HCT116 (cell line): Measurements from ENCODE around the gene KRTAP17-1. TPM values are rescaled to one million over a fixed set of nuclear protein-coding genes. Genes with fewer than 3 reads are reported as not detected.

Experiments
- ATAC-seq: fragments of 200-7000 bp; cut with Tn5 transposase; 2 replicates; pipeline ENCODE4 v1.9.1; 2020; ENCODE audit warnings: mild to moderate bottlenecking, moderate library complexity
- BruUV-seq: library from RNA; stranded (reverse); fragments of 400-500 nt; replicated peaks from 2 replicates; lab custom pipeline; 2021; lab: Mats Ljungman, UMichigan
- CTCF ChIA-PET: fragments of 300-600 bp; sonication (Branson Sonifier 250); formaldehyde crosslinking; loops from one replicate; lab custom pipeline; 2021; ENCODE audit warnings: antibody characterized with exemption; lab: Charles Lee
- POLR2A ChIA-PET: fragments of 300-600, 350-600 bp; sonication (Branson Sonifier 250); formaldehyde crosslinking; loops from one replicate; lab custom pipeline; 2021; ENCODE audit warnings: antibody characterized with exemption; lab: Charles Lee
- RAD21 ChIA-PET, 2 experiments: fragments of 300-600 bp; sonication (Branson Sonifier 250); formaldehyde crosslinking; loops; one replicate each; lab custom pipeline; 2023; ENCODE audit warnings: low total read pairs in 2 of 2; ENCODE audit not compliant: uncharacterized antibody in 2 of 2, unreplicated experiment in 2 of 2, low non-redundant PET in 1 of 2; lab: Charles Lee
- DNase-seq: peaks from one replicate; pipeline ENCODE4 v3.0.0-alpha.2; 2010; ENCODE audit warnings: low read depth, low spot score
- H2AFZ ChIP-seq: fragments of 200-600 bp; shearing (Covaris generic), sonication (generic); 2 replicates; pipeline ENCODE4 v1.6.1; 2017; ENCODE audit warnings: low read depth, mixed run types, mixed read lengths, antibody characterized with exemption, low read length; ENCODE audit not compliant: poor library complexity, severe bottlenecking
- H3K27ac ChIP-seq: 2 replicates; pipeline ENCODE4 v1.5.1; 2012; ENCODE audit warnings: low read depth, low read length
- H3K27me3 ChIP-seq: fragments of 200-600 bp; sonication (generic); 2 replicates; pipeline ENCODE4 v1.6.1; 2016; ENCODE audit warnings: mixed run types, low read length, mixed read lengths; ENCODE audit not compliant: insufficient read depth
- H3K36me3 ChIP-seq, 2 experiments: fragments of 200-500 bp in 1 of 2; fragments of 200-600 bp in 1 of 2; sonication (Bioruptor generic) in 1 of 2; sonication (generic) in 1 of 2; 2 replicates each; pipeline versions ENCODE4 v1.5.1 to v1.6.1; 2014 to 2016; ENCODE audit warnings: low read length in 2 of 2, inconsistent platforms in 1 of 2, mixed read lengths in 1 of 2, mixed run types in 1 of 2; ENCODE audit not compliant: insufficient read depth in 2 of 2, control insufficient read depth in 1 of 2
- H3K4me1 ChIP-seq, 2 experiments: fragments of 200-600 bp in 1 of 2; sonication (generic) in 1 of 2; 2 replicates each; pipeline versions ENCODE4 v1.5.1 to v1.6.1; 2012 to 2017; ENCODE audit warnings: low read length in 2 of 2, inconsistent platforms in 1 of 2, mild to moderate bottlenecking in 1 of 2, mixed read lengths in 1 of 2, mixed run types in 1 of 2, moderate library complexity in 1 of 2; ENCODE audit not compliant: insufficient read depth in 2 of 2, control insufficient read depth in 1 of 2
- H3K4me2 ChIP-seq: fragments of 200-600 bp; sonication (generic); 2 replicates; pipeline ENCODE4 v1.6.1; 2017; ENCODE audit warnings: mixed run types, low read length, mixed read lengths
- H3K4me3 ChIP-seq, 2 experiments: fragments of 200-600 bp in 1 of 2; sonication (generic) in 1 of 2; replicated peaks in 1 of 2; 2 replicates each; pipeline ENCODE4 v1.5.1; 2011 to 2016; ENCODE audit warnings: low read length in 2 of 2, control low read depth in 1 of 2, low read depth in 1 of 2, mild to moderate bottlenecking in 1 of 2, mixed read lengths in 1 of 2, mixed run types in 1 of 2
- H3K79me2 ChIP-seq: fragments of 200-600 bp; sonication (generic); 2 replicates; pipeline ENCODE4 v1.6.1; 2017; ENCODE audit warnings: mild to moderate bottlenecking, mixed run types, low read length, moderate library complexity, mixed read lengths; ENCODE audit not compliant: insufficient read depth
- H3K9ac ChIP-seq: fragments of 200-600 bp; sonication (generic); 2 replicates; pipeline ENCODE4 v1.6.1; 2016; ENCODE audit warnings: low read length, mixed read lengths
- H3K9me2 ChIP-seq: fragments of 200-600 bp; sonication (generic), shearing (Covaris generic); 2 replicates; pipeline ENCODE4 v1.6.1; 2017; ENCODE audit warnings: mixed run types, mild to moderate bottlenecking, moderate library complexity; ENCODE audit not compliant: insufficient read depth
- H3K9me3 ChIP-seq, 2 experiments: fragments of 200-500 bp in 1 of 2; fragments of 200-600 bp in 1 of 2; sonication (Bioruptor generic) in 1 of 2; sonication (generic) in 1 of 2; 2 replicates each; pipeline ENCODE4 v1.6.1; 2014 to 2017; ENCODE audit warnings: low read length in 2 of 2, mixed read lengths in 2 of 2, inconsistent platforms in 1 of 2, low read depth in 1 of 2, mild to moderate bottlenecking in 1 of 2, mixed run types in 1 of 2, moderate library complexity in 1 of 2; ENCODE audit not compliant: control insufficient read depth in 1 of 2, insufficient read depth in 1 of 2
- H4K20me1 ChIP-seq: fragments of 200-600 bp; sonication (generic), shearing (Covaris generic); 2 replicates; pipeline ENCODE4 v1.6.1; 2017; ENCODE audit warnings: mixed run types, mild to moderate bottlenecking, moderate library complexity; ENCODE audit not compliant: insufficient read depth
- ATF3 ChIP-seq: IDR thresholded peaks from 2 replicates; pipeline ENCODE4 v1.6.1; 2012
- CBX3 ChIP-seq: IDR thresholded peaks from 2 replicates; pipeline ENCODE4 v1.6.1; 2012; ENCODE audit warnings: low read depth
- CEBPB ChIP-seq: IDR thresholded peaks from 2 replicates; pipeline ENCODE4 v1.6.1; 2012; ENCODE audit warnings: low read depth
- CTCF ChIP-seq, 3 experiments: fragments of 200-600 bp in 1 of 3; sonication (generic) in 1 of 3; IDR thresholded peaks in 2 of 3; conservative IDR thresholded peaks in 1 of 3; 2 replicates each; pipeline ENCODE4 v1.5.1; 2012 to 2017; ENCODE audit warnings: low read depth in 2 of 3, low read length in 2 of 3, antibody characterized with exemption in 1 of 3, borderline replicate concordance in 1 of 3, control low read depth in 1 of 3, mild to moderate bottlenecking in 1 of 3, mixed read lengths in 1 of 3, mixed run types in 1 of 3, moderate library complexity in 1 of 3; ENCODE audit not compliant: insufficient read depth in 1 of 3
- ELF1 ChIP-seq: IDR thresholded peaks from 2 replicates; pipeline ENCODE4 v1.6.1; 2012; ENCODE audit warnings: low read depth, borderline replicate concordance
- EZH2 ChIP-seq: fragments of 200-600 bp; sonication (generic); IDR thresholded peaks from 2 replicates; pipeline ENCODE4 v1.6.1; 2017; ENCODE audit warnings: antibody characterized with exemption, mixed run types
- FOSL1 ChIP-seq: IDR thresholded peaks from 2 replicates; pipeline ENCODE4 v1.6.1; 2012; ENCODE audit warnings: low read depth
- MAX ChIP-seq: IDR thresholded peaks from 2 replicates; pipeline ENCODE4 v1.6.1; 2012
- POLR2A ChIP-seq: IDR thresholded peaks from 2 replicates; pipeline ENCODE4 v1.7.0; 2011; ENCODE audit warnings: borderline replicate concordance; ENCODE audit not compliant: insufficient read depth, insufficient read length; ENCODE audit errors: extremely low read depth
- POLR2AphosphoS5 ChIP-seq: IDR thresholded peaks from 2 replicates; pipeline ENCODE4 v1.6.1; 2011; ENCODE audit warnings: mild to moderate bottlenecking, low read depth, low read length, moderate library complexity
- RAD21 ChIP-seq: IDR thresholded peaks from 2 replicates; pipeline ENCODE4 v1.6.1; 2012; ENCODE audit warnings: low read depth, mild to moderate bottlenecking
- REST ChIP-seq: IDR thresholded peaks from 2 replicates; pipeline ENCODE4 v1.6.1; 2012; ENCODE audit warnings: low read depth
- SRF ChIP-seq: IDR thresholded peaks from 2 replicates; pipeline ENCODE4 v1.6.1; 2012; ENCODE audit warnings: low read depth
- TCF7L2 ChIP-seq: IDR thresholded peaks from 2 replicates; pipeline ENCODE4 v1.7.0; 2011; ENCODE audit warnings: borderline replicate concordance, inconsistent platforms; ENCODE audit not compliant: insufficient read depth, insufficient read length; ENCODE audit errors: extremely low read depth
- YY1 ChIP-seq: IDR thresholded peaks from 2 replicates; pipeline ENCODE4 v1.6.1; 2011; ENCODE audit warnings: low read length, low read depth, moderate library complexity, mild to moderate bottlenecking; ENCODE audit not compliant: insufficient replicate concordance; ENCODE audit errors: extremely low read depth
- ZBTB33 ChIP-seq: IDR thresholded peaks from 2 replicates; pipeline ENCODE4 v1.6.1; 2011; ENCODE audit warnings: mild to moderate bottlenecking, low read length, moderate library complexity; ENCODE audit not compliant: insufficient replicate concordance; ENCODE audit errors: extremely low read depth
- ZFX ChIP-seq: fragments of 450-650 bp; IDR thresholded peaks from 2 replicates; pipeline ENCODE4 v1.6.1; 2017
- intact Hi-C: fragments of 100-400 bp; cut with micrococcal nuclease; formaldehyde crosslinking; loops from 2 replicates; pipeline ENCODE4 v1.10.0; 2022
- total RNA-seq: library from RNA; stranded (reverse); gene quantifications from one replicate; pipeline ENCODE4 v1.2.1, GENCODE V29; 2021; ENCODE audit not compliant: unreplicated experiment

Gene KRTAP17-1
- total RNA-seq, 1 experiment from 2014 or later = not detected

GRCh38 chr17:41332239-41332638 lies 16.7 kb upstream of the KRTAP17-1 start:
- TF ChIP-seq POLR2AphosphoS5 (no peak), CBX3 (no peak), EZH2 (no peak), YY1 (no peak), ZFX (no peak), FOSL1 (no peak), CTCF (IDR thresholded peaks at IDR 0.05 in 2 of 3, conservative IDR thresholded peaks at IDR 0.05 in 1 of 3; ENCODE audit: borderline replicate concordance in 1 of 3, insufficient read depth in 1 of 3, low read depth in 2 of 3, low read length in 2 of 3) (no peak), SRF (no peak), ELF1 (no peak), CEBPB (no peak), REST (no peak), RAD21 (no peak), MAX (no peak), POLR2A (no peak), ZBTB33 (no peak), TCF7L2 (no peak), ATF3 (no peak)
- RAD21 ChIA-PET = interaction anchor here in 1 of 2 experiments (1.3 kb wide), 1 partner anchor 162 kb away, joined by 3 read pairs; no protein-coding TSS in a partner anchor

More at GRCh38 chr17:41332239-41332638, 16.7 kb upstream of the KRTAP17-1 start:
- ChIA-PET POLR2A (no interaction called here), CTCF (interaction anchor here (1.1 kb wide), 1 partner anchor 10 kb away, joined by 3 read pairs; no protein-coding TSS in a partner anchor)
- Histone ChIP-seq H3K36me3 (no peaks in the 10 kb centered on the region), H4K20me1 (no peaks in the 10 kb centered on the region), H3K9ac (no peak overlapping the region), H3K4me1 (peaks cover 3 to 27% of the 10 kb centered on the region in 2 experiments; a peak in 3 of 4 replicates), H3K79me2 (no peaks in the 10 kb centered on the region), H2AFZ (no peak overlapping the region), H3K27ac (no peak overlapping the region), H3K27me3 (no peaks in the 10 kb centered on the region), H3K4me3 (no peak overlapping the region), H3K9me3 (peaks cover 0 to 4% of the 10 kb centered on the region in 2 experiments; a peak in 1 of 4 replicates), H3K4me2 (no peak overlapping the region), H3K9me2 (no peaks in the 10 kb centered on the region)
- no TSS peak for BruUV-seq
- intact Hi-C loops = no loop called here
- no peak for ATAC-seq
- DNase-seq = no peak
